ENCODE measurements around the gene SPAG9.

- TF ChIP-seq, protein P1, sequence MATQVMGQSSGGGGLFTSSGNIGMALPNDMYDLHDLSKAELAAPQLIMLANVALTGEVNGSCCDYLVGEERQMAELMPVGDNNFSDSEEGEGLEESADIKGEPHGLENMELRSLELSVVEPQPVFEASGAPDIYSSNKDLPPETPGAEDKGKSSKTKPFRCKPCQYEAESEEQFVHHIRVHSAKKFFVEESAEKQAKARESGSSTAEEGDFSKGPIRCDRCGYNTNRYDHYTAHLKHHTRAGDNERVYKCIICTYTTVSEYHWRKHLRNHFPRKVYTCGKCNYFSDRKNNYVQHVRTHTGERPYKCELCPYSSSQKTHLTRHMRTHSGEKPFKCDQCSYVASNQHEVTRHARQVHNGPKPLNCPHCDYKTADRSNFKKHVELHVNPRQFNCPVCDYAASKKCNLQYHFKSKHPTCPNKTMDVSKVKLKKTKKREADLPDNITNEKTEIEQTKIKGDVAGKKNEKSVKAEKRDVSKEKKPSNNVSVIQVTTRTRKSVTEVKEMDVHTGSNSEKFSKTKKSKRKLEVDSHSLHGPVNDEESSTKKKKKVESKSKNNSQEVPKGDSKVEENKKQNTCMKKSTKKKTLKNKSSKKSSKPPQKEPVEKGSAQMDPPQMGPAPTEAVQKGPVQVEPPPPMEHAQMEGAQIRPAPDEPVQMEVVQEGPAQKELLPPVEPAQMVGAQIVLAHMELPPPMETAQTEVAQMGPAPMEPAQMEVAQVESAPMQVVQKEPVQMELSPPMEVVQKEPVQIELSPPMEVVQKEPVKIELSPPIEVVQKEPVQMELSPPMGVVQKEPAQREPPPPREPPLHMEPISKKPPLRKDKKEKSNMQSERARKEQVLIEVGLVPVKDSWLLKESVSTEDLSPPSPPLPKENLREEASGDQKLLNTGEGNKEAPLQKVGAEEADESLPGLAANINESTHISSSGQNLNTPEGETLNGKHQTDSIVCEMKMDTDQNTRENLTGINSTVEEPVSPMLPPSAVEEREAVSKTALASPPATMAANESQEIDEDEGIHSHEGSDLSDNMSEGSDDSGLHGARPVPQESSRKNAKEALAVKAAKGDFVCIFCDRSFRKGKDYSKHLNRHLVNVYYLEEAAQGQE (IDR thresholded peaks at IDR 0.05; ENCODE audit: borderline replicate concordance): no peak
- TF ChIP-seq SMC3 (conservative IDR thresholded peaks at IDR 0.05; ENCODE audit: poor library complexity): peak; percentile 23
Observed at GRCh38 chr17:50953831-50954601, 166.7 kb downstream of the SPAG9 start.

All from neural cell (in vitro differentiated cells).